Astrocyte (in vitro differentiated cells and primary cell): ENCODE data around the gene KLHL18.

Source experiments
- EZH2 ChIP-seq: IDR thresholded peaks from 2 replicates; pipeline ENCODE4 v1.6.1; 2012; ENCODE audit warnings: mild to moderate bottlenecking, low read length, inconsistent platforms; ENCODE audit not compliant: insufficient read depth
- TF ChIP-seq, protein P1 (sequence below): IDR thresholded peaks from 2 replicates; pipeline ENCODE4 v1.5.1; 2011; ENCODE audit warnings: low read depth, mild to moderate bottlenecking, inconsistent platforms, low read length, moderate library complexity; ENCODE audit not compliant: insufficient read depth

- TF ChIP-seq, protein P1, sequence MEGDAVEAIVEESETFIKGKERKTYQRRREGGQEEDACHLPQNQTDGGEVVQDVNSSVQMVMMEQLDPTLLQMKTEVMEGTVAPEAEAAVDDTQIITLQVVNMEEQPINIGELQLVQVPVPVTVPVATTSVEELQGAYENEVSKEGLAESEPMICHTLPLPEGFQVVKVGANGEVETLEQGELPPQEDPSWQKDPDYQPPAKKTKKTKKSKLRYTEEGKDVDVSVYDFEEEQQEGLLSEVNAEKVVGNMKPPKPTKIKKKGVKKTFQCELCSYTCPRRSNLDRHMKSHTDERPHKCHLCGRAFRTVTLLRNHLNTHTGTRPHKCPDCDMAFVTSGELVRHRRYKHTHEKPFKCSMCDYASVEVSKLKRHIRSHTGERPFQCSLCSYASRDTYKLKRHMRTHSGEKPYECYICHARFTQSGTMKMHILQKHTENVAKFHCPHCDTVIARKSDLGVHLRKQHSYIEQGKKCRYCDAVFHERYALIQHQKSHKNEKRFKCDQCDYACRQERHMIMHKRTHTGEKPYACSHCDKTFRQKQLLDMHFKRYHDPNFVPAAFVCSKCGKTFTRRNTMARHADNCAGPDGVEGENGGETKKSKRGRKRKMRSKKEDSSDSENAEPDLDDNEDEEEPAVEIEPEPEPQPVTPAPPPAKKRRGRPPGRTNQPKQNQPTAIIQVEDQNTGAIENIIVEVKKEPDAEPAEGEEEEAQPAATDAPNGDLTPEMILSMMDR: no peak
- TF ChIP-seq EZH2: no peak
Observed at GRCh38 chr3:47282424-47283192, at the start of gene KLHL18, which contains the start of gene KIF9.
